ENCODE results near the gene APLP2. TPM values are rescaled to one million over a fixed set of nuclear protein-coding genes. Genes with fewer than 3 reads are reported as not detected.

The APLP2 gene
- total and polyA plus RNA-seq, 10 donors: 47.4 to 248 (median 181) TPM

- H3K27me3 ChIP-seq (replicated peaks in 1 of 7): peaks cover 0 to 9% (median 0%) of the 10 kb centered on the region in 7 donors
- intact Hi-C loops (cut with DNase I; ENCODE audit: low total_unique reads): no loop called here
- H3K4me3 ChIP-seq: no peak overlapping the region
- no peak for DNase-seq
- no peaks in the 10 kb centered on the region for H3K36me3 ChIP-seq
- peaks cover 0 to 8% (median 2%) of the 10 kb centered on the region in 8 donors for H3K9me3 ChIP-seq
- WGBS, 5 donors: 84 to 94% (median 88%) methylated on average over 3 of the region's 3 CpGs
- H3K4me1 ChIP-seq: peaks cover 0 to 24% (median 4%) of the 10 kb centered on the region in 6 donors
- H3K27ac ChIP-seq: no peak overlapping the region
- TF ChIP-seq CTCF (IDR thresholded peaks at IDR 0.05 in 8 of 11, conservative IDR thresholded peaks at IDR 0.05 in 3 of 11) (no peak), POLR2AphosphoS5 (IDR thresholded peaks at IDR 0.05) (no peak), POLR2A (IDR thresholded peaks at IDR 0.05) (no peak)
Observed at GRCh38 chr11:130052567-130052966, 17.1 kb upstream of the APLP2 start.

- Histone ChIP-seq H3K4me1 (peaks cover 0 to 17% (median under 1%) of the 10 kb centered on the region in 6 donors), H3K27me3 (replicated peaks in 1 of 7) (peaks cover 0 to 24% (median 0%) of the 10 kb centered on the region in 7 donors), H3K9me3 (peaks cover 0 to 8% (median 2%) of the 10 kb centered on the region in 8 donors), H3K36me3 (no peaks in the 10 kb centered on the region), H3K27ac (no peak overlapping the region), H3K4me3 (no peak overlapping the region)
- intact Hi-C loops (cut with DNase I; ENCODE audit: low total_unique reads): no loop called here
- WGBS, 5 donors: 62 to 85% (median 78%) methylated on average over 2 of the region's 2 CpGs
- no peak for DNase-seq
- TF ChIP-seq CTCF (IDR thresholded peaks at IDR 0.05 in 8 of 11, conservative IDR thresholded peaks at IDR 0.05 in 3 of 11) (no peak), POLR2A (IDR thresholded peaks at IDR 0.05) (no peak), POLR2AphosphoS5 (IDR thresholded peaks at IDR 0.05) (no peak)
Observed at GRCh38 chr11:130054966-130055365, 14.7 kb upstream of the APLP2 start.

- Histone ChIP-seq H3K4me3 (no peak overlapping the region), H3K27me3 (replicated peaks in 1 of 7) (peaks cover 0 to 28% (median 0%) of the 10 kb centered on the region in 7 donors), H3K4me1 (peaks cover 0 to 10% (median 0%) of the 10 kb centered on the region in 6 donors), H3K9me3 (peaks cover 0 to 8% (median 2%) of the 10 kb centered on the region in 8 donors), H3K27ac (no peak overlapping the region), H3K36me3 (no peaks in the 10 kb centered on the region)
- intact Hi-C loops (cut with DNase I; ENCODE audit: low total_unique reads): no loop called here
- WGBS, 5 donors: 73 to 85% (median 77%) methylated on average over 5 of the region's 5 CpGs
- TF ChIP-seq CTCF (IDR thresholded peaks at IDR 0.05 in 8 of 11, conservative IDR thresholded peaks at IDR 0.05 in 3 of 11): no peak
- no peak for TF ChIP-seq POLR2AphosphoS5 (IDR thresholded peaks at IDR 0.05)
- TF ChIP-seq POLR2A (IDR thresholded peaks at IDR 0.05): no peak
- DNase-seq: no peak
Observed at GRCh38 chr11:130055617-130056016, 14.1 kb upstream of the APLP2 start.

- peaks cover 0 to 28% (median 0%) of the 10 kb centered on the region in 7 donors for H3K27me3 ChIP-seq (replicated peaks in 1 of 7)
- intact Hi-C loops (cut with DNase I; ENCODE audit: low total_unique reads): no loop called here
- H3K4me1 ChIP-seq: peaks cover 0 to 10% (median 0%) of the 10 kb centered on the region in 6 donors
- H3K9me3 ChIP-seq: no peaks in the 10 kb centered on the region
- DNase-seq: no peak
- 54 to 90% (median 73%) methylated on average over 1 of the region's 1 CpG for WGBS, 5 donors
- no peak for TF ChIP-seq POLR2AphosphoS5 (IDR thresholded peaks at IDR 0.05)
- TF ChIP-seq POLR2A (IDR thresholded peaks at IDR 0.05): no peak
- H3K4me3 ChIP-seq: no peak overlapping the region
- no peaks in the 10 kb centered on the region for H3K36me3 ChIP-seq
- H3K27ac ChIP-seq: no peak overlapping the region
Observed at GRCh38 chr11:130061017-130061416, 8.7 kb upstream of the APLP2 start.
